Measurements from ENCODE around the gene STEAP4.

DNA sequence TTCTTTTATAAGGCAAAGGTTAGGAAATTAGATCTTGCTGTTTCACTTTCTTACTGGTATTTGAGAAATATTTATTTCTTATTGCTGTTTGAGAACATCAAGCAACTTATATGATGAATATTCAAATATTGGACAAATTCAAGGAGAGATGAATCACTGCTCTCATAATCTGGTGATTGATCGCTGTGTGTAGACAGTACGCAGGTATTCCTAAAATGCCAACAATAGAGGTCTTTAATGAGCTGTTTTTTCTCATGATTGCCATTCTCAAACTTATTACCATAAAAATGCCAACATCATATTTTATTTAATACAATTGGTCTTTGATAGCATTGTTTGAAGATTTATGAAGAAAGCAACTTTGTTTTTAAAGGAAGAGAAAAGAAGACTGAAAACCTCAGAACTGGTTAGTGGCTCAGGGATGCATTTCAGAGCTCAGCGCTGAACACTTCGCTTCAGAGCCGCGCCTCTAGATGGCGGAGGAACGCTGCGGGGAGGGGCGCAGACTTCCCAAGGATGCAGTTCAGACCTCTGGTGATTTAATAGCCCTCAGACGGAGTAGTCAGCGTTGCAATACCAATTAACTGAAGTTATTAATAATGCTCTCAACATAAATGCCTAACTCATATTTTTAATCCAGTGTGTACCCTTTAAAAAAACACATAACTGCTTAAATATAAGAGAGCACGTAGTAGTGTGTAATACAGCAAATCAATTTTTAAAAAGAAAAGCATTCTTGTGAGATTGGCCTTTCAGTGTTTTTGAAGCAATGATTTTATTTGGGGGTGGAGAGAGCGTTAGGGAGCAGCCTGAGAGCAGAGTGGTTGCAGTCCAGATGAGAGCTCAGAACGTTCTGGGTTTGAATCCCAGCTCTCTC is 38.5 kb upstream of the STEAP4 start:
- TF ChIP-seq EZH2 (IDR thresholded peaks at IDR 0.05; ENCODE audit: low read depth, unreplicated experiment) (no peak), POLR2AphosphoS5 (IDR thresholded peaks at IDR 0.05; ENCODE audit: low read depth) (no peak), STAT1 (IDR thresholded peaks at IDR 0.05; ENCODE audit: unreplicated experiment) (no peak), EZH2phosphoT487 (IDR thresholded peaks at IDR 0.05; ENCODE audit: unreplicated experiment) (no peak), JUNB (IDR thresholded peaks at IDR 0.05; ENCODE audit: unreplicated experiment) (no peak), CREB1 (CRISPR knock-in tag; IDR thresholded peaks at IDR 0.05; ENCODE audit: low read depth) (no peak), ZNF331 (CRISPR knock-in tag; IDR thresholded peaks at IDR 0.05; ENCODE audit: low read depth) (no peak), ZNF114 (CRISPR knock-in tag; IDR thresholded peaks at IDR 0.05) (no peak)
- TF ChIP-seq, protein P1, sequence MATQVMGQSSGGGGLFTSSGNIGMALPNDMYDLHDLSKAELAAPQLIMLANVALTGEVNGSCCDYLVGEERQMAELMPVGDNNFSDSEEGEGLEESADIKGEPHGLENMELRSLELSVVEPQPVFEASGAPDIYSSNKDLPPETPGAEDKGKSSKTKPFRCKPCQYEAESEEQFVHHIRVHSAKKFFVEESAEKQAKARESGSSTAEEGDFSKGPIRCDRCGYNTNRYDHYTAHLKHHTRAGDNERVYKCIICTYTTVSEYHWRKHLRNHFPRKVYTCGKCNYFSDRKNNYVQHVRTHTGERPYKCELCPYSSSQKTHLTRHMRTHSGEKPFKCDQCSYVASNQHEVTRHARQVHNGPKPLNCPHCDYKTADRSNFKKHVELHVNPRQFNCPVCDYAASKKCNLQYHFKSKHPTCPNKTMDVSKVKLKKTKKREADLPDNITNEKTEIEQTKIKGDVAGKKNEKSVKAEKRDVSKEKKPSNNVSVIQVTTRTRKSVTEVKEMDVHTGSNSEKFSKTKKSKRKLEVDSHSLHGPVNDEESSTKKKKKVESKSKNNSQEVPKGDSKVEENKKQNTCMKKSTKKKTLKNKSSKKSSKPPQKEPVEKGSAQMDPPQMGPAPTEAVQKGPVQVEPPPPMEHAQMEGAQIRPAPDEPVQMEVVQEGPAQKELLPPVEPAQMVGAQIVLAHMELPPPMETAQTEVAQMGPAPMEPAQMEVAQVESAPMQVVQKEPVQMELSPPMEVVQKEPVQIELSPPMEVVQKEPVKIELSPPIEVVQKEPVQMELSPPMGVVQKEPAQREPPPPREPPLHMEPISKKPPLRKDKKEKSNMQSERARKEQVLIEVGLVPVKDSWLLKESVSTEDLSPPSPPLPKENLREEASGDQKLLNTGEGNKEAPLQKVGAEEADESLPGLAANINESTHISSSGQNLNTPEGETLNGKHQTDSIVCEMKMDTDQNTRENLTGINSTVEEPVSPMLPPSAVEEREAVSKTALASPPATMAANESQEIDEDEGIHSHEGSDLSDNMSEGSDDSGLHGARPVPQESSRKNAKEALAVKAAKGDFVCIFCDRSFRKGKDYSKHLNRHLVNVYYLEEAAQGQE (IDR thresholded peaks at IDR 0.05; ENCODE audit: unreplicated experiment) = no peak
- TF ChIP-seq, protein P2, sequence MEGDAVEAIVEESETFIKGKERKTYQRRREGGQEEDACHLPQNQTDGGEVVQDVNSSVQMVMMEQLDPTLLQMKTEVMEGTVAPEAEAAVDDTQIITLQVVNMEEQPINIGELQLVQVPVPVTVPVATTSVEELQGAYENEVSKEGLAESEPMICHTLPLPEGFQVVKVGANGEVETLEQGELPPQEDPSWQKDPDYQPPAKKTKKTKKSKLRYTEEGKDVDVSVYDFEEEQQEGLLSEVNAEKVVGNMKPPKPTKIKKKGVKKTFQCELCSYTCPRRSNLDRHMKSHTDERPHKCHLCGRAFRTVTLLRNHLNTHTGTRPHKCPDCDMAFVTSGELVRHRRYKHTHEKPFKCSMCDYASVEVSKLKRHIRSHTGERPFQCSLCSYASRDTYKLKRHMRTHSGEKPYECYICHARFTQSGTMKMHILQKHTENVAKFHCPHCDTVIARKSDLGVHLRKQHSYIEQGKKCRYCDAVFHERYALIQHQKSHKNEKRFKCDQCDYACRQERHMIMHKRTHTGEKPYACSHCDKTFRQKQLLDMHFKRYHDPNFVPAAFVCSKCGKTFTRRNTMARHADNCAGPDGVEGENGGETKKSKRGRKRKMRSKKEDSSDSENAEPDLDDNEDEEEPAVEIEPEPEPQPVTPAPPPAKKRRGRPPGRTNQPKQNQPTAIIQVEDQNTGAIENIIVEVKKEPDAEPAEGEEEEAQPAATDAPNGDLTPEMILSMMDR (conservative IDR thresholded peaks at IDR 0.05; ENCODE audit: low read depth in 2 of 2) = peak; percentile 64 to 86
- TF ChIP-seq, protein P3, sequence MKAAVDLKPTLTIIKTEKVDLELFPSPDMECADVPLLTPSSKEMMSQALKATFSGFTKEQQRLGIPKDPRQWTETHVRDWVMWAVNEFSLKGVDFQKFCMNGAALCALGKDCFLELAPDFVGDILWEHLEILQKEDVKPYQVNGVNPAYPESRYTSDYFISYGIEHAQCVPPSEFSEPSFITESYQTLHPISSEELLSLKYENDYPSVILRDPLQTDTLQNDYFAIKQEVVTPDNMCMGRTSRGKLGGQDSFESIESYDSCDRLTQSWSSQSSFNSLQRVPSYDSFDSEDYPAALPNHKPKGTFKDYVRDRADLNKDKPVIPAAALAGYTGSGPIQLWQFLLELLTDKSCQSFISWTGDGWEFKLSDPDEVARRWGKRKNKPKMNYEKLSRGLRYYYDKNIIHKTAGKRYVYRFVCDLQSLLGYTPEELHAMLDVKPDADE (IDR thresholded peaks at IDR 0.05) = no peak

Measured in GM23338 (cell line).